ENCODE data around the gene MYL11.

MYL11 gene

DNA sequence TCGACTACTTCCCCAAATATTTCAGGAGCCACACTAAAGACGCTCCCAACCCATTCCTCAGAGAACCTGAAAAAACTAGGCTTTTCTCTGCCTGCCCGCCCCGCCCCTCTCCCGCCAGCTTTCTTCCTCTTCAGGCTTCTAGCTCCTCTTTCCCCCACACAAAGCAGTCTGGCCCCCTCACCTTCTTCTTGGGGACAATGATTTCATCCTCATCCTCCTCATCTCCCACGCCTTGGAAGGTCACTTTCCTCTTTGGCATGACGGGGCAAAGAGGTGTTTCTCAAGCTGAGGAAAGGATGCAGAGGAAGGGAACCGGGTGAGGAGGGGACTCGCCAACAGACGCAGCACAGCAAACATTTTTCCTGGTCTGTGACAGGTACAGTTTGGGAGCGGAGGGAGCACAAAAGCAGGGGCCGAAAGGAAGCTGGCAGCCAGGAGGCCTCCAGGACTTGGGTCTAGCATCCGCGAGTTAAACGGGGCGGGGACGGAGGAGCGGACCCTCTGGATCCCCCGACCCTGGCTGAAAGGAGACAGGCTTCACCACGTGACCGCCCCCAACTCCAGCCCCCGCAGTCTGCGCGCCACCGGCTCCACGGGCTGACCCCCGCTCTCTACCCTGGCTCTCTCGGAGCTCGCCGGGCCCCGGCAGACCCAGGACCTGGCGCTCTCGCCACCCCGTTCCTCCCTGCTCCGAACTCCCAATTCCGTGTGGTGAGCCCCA, 20.0 kb upstream of the MYL11 start:
- DNase-seq, result no peak

- peak; percentile 70 to 80 (median 78) for DNase-seq
These were observed 19.3 kb upstream of the MYL11 start, which contains the start of gene CD2BP2 for GRCh38 chr16:30355144-30355953. Gene CD2BP2, minus strand, starts transcription at chr16:30355308. Its CDS starts 627 bp downstream, at chr16:30354681.

DNA sequence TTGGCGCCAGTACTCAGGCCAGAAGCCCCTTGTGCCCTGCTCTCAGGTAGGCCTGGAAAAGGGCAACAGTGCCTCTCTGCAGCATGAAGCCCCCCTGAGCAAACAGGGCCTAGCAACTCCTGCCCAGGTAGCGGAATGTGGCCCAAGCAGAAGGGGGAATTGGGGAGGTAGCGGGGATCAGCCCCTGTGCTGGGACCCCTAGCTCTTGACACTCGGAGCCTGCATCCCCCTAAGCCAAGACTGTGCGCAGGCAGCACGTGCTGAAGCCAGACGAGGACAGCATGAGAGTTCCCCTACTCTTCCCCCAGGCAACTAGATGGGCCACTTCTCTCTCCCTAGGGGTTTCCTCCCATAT, 18.7 kb upstream of the MYL11 start:
- DNase-seq, result no peak

- DNase-seq, result no peak
These were observed 18.1 kb upstream of the MYL11 start for GRCh38 chr16:30356401-30357084.

DNA sequence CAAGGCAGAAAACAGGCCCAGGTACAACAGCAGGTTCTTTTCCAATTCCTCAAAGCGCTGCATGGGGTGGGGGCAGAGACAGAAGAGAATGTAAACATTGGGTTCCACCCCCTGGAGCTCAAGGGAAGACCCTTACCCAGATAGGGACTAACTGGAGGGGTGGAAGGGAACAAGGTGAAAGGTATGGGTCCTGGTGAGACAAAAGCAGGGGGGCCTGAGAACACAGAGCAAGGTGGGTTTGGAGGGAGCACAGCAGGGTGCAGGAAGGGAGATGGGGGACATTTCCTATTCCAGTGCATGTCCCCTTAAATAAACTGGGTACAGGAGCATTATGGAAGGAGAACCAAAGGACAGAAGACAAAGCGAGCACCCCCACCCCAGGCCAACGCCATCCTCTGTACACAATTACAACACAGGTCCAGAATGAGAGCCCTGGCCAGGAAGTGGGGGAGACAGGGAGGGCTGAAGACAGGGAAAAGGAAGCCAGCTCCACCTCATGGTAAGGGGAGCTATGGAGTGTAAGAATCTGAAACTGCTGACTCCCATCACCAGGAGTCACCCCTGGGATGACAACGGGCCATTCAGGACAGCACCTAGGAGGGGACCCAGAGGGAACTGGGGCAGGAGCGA, 17.4 kb upstream of the MYL11 start:
- no peak for DNase-seq

GRCh38 chr16:30357715-30358576, 16.7 kb upstream of the MYL11 start:
- no peak for DNase-seq

GRCh38 chr16:30358577-30358936, 16.0 kb upstream of the MYL11 start:
- DNase-seq, result no peak

DNA sequence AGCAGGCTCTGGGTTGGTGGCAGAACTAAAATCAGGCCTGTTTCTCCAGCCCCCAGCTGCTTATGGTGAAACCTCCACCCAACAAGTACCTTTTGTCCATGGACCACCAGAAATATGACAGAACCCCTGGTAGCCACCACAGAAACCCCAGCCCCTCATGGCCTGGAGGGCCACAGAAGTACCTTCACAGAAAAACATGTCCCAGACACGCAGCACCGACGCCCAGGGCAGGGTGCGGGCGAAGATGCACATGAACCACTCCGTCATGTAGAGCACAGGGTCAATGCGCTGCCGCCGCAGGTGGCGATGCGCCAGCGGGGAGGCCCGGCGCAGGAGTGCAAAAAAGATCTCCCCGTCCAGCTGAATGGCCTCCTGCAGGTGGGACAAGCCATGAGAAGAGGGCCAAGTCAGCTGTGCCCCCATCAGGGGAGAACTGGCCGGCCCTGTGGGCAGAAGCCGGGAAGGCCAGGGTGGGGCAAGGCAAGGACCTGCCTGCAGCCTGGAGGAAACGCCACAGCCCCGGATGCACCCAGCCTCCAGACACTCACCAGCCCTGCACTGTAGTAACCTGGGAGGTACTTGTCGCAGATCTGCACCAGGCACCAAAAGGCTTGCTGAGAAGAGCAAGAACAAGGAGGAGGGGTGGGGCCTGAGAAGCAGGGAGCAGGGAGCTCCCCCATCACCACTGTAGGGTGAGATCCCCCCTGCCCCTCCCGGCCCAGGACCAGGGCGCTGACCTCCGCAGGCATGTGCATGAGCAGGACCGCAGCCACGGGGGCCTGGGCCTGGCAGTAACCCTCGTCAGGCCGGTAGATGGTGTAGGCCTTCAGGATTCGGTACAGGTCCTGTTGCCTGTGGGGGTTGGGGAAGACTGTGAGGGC, 15.4 kb upstream of the MYL11 start:
- DNase-seq, result no peak

DNA sequence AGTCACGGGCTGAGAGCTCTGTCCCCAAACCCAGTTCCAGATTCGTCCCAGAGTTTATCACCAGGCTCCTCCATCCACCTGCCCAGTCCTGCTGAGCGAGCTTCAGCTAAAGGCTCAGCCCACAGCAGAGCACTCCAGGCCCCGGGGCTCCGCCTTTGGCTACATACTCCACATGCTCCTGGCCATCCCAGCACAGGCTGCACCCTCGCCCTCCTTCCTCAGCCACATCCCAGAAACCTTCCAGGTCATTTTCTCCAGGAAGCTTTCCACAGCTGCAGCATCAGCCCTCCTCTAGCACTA, 14.8 kb upstream of the MYL11 start:
- no peak for DNase-seq

- no peak for DNase-seq
These were observed 13.4 kb upstream of the MYL11 start for GRCh38 chr16:30361180-30361579.

DNA sequence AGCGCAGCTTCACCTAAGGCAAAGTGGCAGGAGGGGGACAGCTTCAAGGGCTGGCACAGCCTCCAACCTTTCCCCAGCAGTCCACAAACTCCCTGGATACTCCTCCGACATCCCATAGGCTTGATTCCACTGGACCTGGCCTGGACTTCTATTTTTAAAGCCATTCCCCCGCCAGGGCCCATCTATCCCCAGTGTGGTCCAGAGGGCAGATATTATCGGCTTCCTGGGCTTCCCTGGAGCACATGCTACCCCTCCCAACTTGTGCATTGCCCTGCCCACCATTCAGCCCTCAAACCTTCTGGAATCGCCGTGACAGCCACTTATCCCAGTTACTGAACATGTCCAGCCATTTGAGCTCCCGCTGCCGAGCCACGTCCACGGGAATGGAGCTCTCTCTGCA, 9.4 kb upstream of the MYL11 start:
- no peak for DNase-seq

DNA sequence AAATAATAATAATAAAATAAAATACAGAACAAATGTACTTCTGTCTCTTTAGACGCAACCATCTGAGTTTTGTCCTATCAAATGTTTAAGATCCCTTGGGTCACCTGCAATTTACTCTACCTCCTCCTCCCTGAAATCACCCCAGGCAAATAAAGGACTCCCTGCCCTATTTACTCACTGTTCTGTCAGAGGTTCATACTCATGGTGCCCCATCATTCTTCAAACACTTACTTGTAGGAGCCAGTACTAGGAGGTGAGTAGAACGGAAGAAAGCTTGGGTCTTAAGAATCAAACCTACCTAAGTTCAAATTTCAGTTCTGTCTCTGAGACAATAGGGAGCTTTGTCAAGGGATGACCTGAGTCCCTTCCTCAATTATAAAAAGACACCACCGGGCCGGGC, 8.1 kb upstream of the MYL11 start:
- DNase-seq, result no peak

- no peak for DNase-seq
These were observed 7.1 kb upstream of the MYL11 start for GRCh38 chr16:30367349-30368009.

GRCh38 chr16:30368122-30368791, 6.3 kb upstream of the MYL11 start:
- no peak for DNase-seq

GRCh38 chr16:30368792-30369090, 5.9 kb upstream of the MYL11 start:
- no peak for DNase-seq

DNA sequence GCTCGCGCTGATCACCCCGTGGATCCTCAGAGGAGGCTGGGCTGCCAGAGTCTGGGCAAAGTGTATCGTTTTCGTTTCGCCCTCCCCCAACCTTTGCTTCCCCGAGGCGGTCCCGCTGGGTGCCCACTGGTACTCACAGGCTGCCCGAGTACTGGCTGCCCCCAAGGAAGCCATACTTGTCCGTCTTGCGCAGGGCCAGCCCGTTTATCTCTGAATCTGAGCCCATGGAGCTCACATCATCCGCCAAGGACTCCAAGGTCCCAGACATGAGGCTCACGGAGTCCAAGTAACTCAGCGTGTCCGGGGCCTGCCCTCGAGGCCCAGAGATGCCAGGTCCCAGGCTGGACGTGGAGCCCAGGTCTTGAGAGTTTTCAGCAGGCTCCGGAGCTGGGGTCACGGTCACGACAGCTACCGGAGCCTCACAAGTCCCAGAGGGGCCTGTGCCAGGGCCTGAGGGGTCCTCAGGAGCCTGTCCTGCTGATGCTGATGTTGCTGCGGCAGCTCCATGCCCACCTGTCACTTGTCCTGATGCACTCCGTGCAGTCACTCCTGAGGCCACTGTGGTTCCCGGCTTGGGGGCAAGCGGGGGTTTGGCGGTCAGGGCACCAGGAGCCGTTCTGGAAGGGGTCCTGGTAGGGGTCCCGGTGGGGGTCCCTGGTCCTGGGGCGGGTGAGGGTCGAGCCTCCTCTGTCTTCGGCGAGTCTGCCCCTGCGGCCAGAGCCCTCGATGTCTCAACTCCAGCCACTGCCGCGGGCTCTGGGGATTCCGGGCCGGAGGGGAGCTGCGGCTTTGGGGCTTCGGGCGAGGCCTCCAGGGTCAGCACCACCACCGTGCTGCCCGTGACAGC, 5.3 kb upstream of the MYL11 start:
- peak in 1 of 4 experiments; percentile 7 for DNase-seq

DNA sequence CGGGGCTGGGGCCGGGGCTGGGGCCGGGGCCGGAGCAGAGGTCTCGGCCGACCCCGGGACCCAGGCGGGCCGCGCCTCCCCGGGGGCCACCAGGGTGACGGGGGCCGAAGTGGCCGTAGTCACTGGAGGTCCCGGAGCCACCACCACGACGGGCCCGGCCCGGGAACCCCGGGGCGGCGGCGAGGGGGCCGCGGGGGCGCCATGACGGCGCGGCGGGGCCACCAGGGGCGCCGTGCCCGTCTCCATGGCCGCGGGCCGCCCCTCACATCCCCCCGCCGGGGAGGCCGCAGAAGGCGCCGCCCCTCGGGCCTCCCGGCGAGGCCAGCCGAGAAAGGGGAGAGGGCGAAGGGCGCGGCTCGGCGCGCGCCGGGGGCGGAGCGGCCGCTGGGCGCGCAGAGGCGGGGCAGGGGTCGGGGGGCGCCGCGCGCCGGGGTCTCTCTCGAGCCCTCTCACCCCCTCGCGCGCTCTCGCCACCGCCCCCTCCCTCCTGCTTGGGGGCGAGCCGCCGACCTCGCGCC, 4.6 kb upstream of the MYL11 start:
- peak in 1 of 4 experiments; percentile 57 for DNase-seq

- peak; percentile 93 to 97 (median 95) for DNase-seq
These were observed 4.0 kb upstream of the MYL11 start, which contains the start of gene TBC1D10B for GRCh38 chr16:30370456-30371247. Gene TBC1D10B, minus strand, starts transcription at chr16:30370494. Its CDS starts 311 bp downstream, at chr16:30370183.
